ENCODE results near the gene SLC37A3.

DNA sequence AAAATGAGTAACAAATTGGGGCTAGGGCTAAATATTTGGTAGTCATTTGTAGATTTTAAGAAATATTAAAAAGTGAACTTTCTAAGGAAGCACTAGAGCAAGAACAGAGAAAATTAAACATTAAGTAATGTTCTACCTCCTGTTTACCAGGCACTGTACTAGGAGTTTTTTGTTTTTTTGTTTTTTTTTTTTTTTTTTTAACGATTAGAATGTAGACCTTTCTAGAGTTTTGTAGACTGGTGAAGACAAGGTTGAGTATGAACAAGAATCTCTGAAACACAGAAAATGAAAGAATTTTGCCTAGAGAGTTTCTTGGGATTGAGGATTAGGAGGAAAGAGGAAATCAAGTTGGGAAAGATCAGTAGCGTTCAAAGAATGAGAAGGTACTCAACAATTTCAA, 73.6 kb downstream of the SLC37A3 start:
- TF ChIP-seq CTCF (IDR thresholded peaks at IDR 0.05) = no peak
- no peak for TF ChIP-seq POLR2AphosphoS5 (IDR thresholded peaks at IDR 0.05)
